HepG2 (cell line): ENCODE measurements around the gene PPFIA3. TPM values are rescaled to one million over a fixed set of nuclear protein-coding genes. Genes with fewer than 3 reads are reported as not detected.

Experiments used
- ATAD3A ChIP-seq: sonication (generic); formaldehyde crosslinking; IDR thresholded peaks from 2 replicates; pipeline ENCODE4 v1.4.0; 2020; ENCODE audit warnings: missing genetic modification reagents
- EHMT2 ChIP-seq: fragments of 200-600 bp; sonication (generic); IDR thresholded peaks from 2 replicates; pipeline ENCODE4 v1.7.0; 2017; ENCODE audit warnings: antibody characterized with exemption, low read depth, low read length, borderline replicate concordance
- ERF ChIP-seq: IDR thresholded peaks from 2 replicates; pipeline ENCODE4 v1.6.1; 2018; ENCODE audit warnings: missing biosample characterization, missing genetic modification reagents
- HOXA7 ChIP-seq: sonication (generic); formaldehyde crosslinking; IDR thresholded peaks from 2 replicates; pipeline ENCODE4 v1.8.1; 2022; ENCODE audit warnings: mild to moderate bottlenecking, missing genetic modification reagents, moderate library complexity
- MIER2 ChIP-seq: IDR thresholded peaks from 2 replicates; pipeline ENCODE4 v1.6.1; 2016; ENCODE audit warnings: missing biosample characterization, missing genetic modification reagents
- RELA ChIP-seq: sonication (generic); formaldehyde crosslinking; IDR thresholded peaks from 2 replicates; pipeline ENCODE4 v1.4.0; 2020; ENCODE audit warnings: missing genetic modification reagents
- RFXAP ChIP-seq: sonication (generic); formaldehyde crosslinking; IDR thresholded peaks from 2 replicates; pipeline ENCODE4 v1.4.0; 2020; ENCODE audit warnings: missing genetic modification reagents, borderline replicate concordance
- SATB2 ChIP-seq: sonication (generic); formaldehyde crosslinking; IDR thresholded peaks from 2 replicates; pipeline ENCODE4 v1.5.0; 2020; ENCODE audit warnings: missing genetic modification reagents
- ZC3H4 ChIP-seq: sonication (generic); formaldehyde crosslinking; IDR thresholded peaks from 2 replicates; pipeline ENCODE4 v1.4.0; 2020; ENCODE audit warnings: missing genetic modification reagents, borderline replicate concordance
- ZFP37 ChIP-seq: sonication (generic); formaldehyde crosslinking; IDR thresholded peaks from 2 replicates; pipeline ENCODE4 v1.4.0; 2020; ENCODE audit warnings: missing genetic modification reagents, borderline replicate concordance
- ZNF337 ChIP-seq: sonication (generic); formaldehyde crosslinking; IDR thresholded peaks from 2 replicates; pipeline ENCODE4 v1.5.1; 2020; ENCODE audit warnings: missing genetic modification reagents, low read depth, mild to moderate bottlenecking, borderline replicate concordance
- ZNF414 ChIP-seq: sonication (generic); formaldehyde crosslinking; IDR thresholded peaks from 2 replicates; pipeline ENCODE4 v1.5.0; 2020; ENCODE audit warnings: missing genetic modification reagents
- ZNF549 ChIP-seq: sonication (generic); formaldehyde crosslinking; IDR thresholded peaks from 2 replicates; pipeline ENCODE4 v1.5.0; 2020; ENCODE audit warnings: missing genetic modification reagents
- ZNF652 ChIP-seq: IDR thresholded peaks from 2 replicates; pipeline ENCODE4 v1.6.1; 2016; ENCODE audit warnings: low read depth, borderline replicate concordance
- ZNF777 ChIP-seq: sonication (generic); formaldehyde crosslinking; IDR thresholded peaks from 2 replicates; pipeline ENCODE4 v1.4.0; 2020; ENCODE audit warnings: missing genetic modification reagents
- polyA plus RNA-seq, 8 experiments: library from polyadenylated mRNA; depleted of rRNA in 3 of 8; stranded (reverse) in 7 of 8; unstranded in 1 of 8; fragments of >200 nt; fragmentation: Illumina TruSeq in 4 of 8; extraction: Trizol in 4 of 8; gene quantifications; 2 replicates each; pipeline versions ENCODE4 v1.2.1 to v1.2.3, GENCODE V29; 2011 to 2016; ENCODE audit warnings: low read depth in 4 of 8, missing spikeins in 1 of 8, mixed read lengths in 1 of 8; ENCODE audit not compliant: insufficient read depth in 1 of 8
- total RNA-seq, 5 experiments: library from RNA; depleted of rRNA; stranded (reverse); fragments of >200 nt; fragmentation: Illumina TruSeq; extraction: Trizol; gene quantifications; 2 replicates each; pipeline ENCODE4 v1.2.3, GENCODE V29; 2016; ENCODE audit warnings: low read depth in 1 of 5
- TF ChIP-seq, protein P1 (sequence below): conservative IDR thresholded peaks from 2 replicates; pipeline ENCODE4 v1.6.1; 2018; ENCODE audit warnings: missing genetic modification reagents
- TF ChIP-seq, protein P2 (sequence below): sonication (generic); formaldehyde crosslinking; IDR thresholded peaks from 2 replicates; pipeline ENCODE4 v1.5.0; 2020; ENCODE audit warnings: mild to moderate bottlenecking, missing genetic modification reagents, moderate library complexity
- TF ChIP-seq, protein P3 (sequence below): sonication (generic); formaldehyde crosslinking; IDR thresholded peaks from 2 replicates; pipeline ENCODE4 v1.5.1; 2020; ENCODE audit warnings: mild to moderate bottlenecking, missing genetic modification reagents
- TF ChIP-seq, protein P4 (sequence below): sonication (generic); formaldehyde crosslinking; IDR thresholded peaks from 2 replicates; pipeline ENCODE4 v1.4.0; 2020; ENCODE audit warnings: missing genetic modification reagents, borderline replicate concordance

The PPFIA3 gene
- total and polyA plus RNA-seq, 2 of the 13 experiments (the other 11 are each of a cell fraction or from before 2014, with no cell fraction given), result 6.7 to 8.6 TPM

DNA sequence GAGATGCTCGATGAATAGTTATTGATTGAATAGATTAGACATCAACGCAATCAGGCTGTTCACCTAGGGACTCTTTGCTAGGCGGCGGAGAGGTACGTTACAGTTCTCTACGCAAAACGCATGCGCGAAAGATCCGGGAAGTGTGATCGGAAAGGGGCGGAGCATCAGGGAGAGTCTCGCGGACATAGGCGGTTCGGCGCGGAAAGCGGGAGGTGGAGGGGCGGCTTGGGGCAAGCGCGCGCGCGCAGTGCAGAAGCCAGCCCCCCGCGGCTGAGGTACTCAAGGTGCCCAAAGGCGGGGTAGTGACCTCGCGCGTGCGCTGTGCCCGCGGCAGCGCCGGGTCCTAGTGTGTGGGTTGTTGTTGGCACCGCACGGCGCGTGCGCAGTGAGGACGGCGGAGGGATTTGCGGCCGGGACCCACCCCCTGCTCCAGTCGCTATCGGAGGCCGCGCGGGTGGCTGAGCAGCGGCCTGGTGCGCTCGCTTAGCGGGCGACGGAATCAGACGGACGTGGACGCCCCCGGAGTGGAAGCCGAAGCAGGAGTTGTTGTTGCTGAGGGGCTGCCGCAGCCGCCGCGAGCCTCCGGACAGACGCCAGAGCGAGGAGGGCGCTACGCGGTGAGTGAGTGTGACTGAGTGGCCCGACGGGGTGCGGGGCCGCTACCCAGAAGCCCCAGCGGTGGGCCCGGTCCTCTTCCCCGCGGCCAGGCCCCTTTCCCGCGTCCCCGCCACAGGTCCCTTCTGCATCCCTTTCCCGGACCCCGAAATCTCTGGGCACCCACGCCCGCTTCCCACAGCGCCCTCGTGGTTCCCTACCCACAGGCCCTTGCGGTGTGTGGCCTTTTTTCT is 34.1 kb upstream of the PPFIA3 start, which contains the start of gene SNRNP70 (continued):
- TF ChIP-seq ZNF777 (CRISPR knock-in tag) (peak; percentile 60), EHMT2 (no peak), ZNF414 (CRISPR knock-in tag) (peak; percentile 83), ERF (CRISPR knock-in tag) (peak; percentile 77), ZNF652 (CRISPR knock-in tag) (0 out of 2 replicates have a peak, but pooled peaks have one; percentile 17), RELA (0 out of 2 replicates have a peak, but pooled peaks have one; percentile 76), ZC3H4 (CRISPR knock-in tag) (peak; percentile 53; the same call in 1 of the 2 replicates), RFXAP (CRISPR knock-in tag) (peak; percentile 55), MIER2 (CRISPR knock-in tag) (no peak), HOXA7 (CRISPR knock-in tag) (no peak), ATAD3A (CRISPR knock-in tag) (no peak), ZNF337 (CRISPR knock-in tag) (no peak), ZFP37 (no peak), SATB2 (CRISPR knock-in tag) (0 out of 2 replicates have a peak, but pooled peaks have one; percentile 39), ZNF549 (CRISPR knock-in tag) (peak; percentile 46; the same call in 1 of the 2 replicates)
- TF ChIP-seq, protein P1, sequence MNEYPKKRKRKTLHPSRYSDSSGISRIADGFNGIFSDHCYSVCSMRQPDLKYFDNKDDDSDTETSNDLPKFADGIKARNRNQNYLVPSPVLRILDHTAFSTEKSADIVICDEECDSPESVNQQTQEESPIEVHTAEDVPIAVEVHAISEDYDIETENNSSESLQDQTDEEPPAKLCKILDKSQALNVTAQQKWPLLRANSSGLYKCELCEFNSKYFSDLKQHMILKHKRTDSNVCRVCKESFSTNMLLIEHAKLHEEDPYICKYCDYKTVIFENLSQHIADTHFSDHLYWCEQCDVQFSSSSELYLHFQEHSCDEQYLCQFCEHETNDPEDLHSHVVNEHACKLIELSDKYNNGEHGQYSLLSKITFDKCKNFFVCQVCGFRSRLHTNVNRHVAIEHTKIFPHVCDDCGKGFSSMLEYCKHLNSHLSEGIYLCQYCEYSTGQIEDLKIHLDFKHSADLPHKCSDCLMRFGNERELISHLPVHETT (CRISPR knock-in tag), result no peak
- TF ChIP-seq, protein P2, sequence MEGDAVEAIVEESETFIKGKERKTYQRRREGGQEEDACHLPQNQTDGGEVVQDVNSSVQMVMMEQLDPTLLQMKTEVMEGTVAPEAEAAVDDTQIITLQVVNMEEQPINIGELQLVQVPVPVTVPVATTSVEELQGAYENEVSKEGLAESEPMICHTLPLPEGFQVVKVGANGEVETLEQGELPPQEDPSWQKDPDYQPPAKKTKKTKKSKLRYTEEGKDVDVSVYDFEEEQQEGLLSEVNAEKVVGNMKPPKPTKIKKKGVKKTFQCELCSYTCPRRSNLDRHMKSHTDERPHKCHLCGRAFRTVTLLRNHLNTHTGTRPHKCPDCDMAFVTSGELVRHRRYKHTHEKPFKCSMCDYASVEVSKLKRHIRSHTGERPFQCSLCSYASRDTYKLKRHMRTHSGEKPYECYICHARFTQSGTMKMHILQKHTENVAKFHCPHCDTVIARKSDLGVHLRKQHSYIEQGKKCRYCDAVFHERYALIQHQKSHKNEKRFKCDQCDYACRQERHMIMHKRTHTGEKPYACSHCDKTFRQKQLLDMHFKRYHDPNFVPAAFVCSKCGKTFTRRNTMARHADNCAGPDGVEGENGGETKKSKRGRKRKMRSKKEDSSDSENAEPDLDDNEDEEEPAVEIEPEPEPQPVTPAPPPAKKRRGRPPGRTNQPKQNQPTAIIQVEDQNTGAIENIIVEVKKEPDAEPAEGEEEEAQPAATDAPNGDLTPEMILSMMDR (CRISPR knock-in tag), result 0 out of 2 replicates have a peak, but pooled peaks have one; percentile 11
- TF ChIP-seq, protein P3, sequence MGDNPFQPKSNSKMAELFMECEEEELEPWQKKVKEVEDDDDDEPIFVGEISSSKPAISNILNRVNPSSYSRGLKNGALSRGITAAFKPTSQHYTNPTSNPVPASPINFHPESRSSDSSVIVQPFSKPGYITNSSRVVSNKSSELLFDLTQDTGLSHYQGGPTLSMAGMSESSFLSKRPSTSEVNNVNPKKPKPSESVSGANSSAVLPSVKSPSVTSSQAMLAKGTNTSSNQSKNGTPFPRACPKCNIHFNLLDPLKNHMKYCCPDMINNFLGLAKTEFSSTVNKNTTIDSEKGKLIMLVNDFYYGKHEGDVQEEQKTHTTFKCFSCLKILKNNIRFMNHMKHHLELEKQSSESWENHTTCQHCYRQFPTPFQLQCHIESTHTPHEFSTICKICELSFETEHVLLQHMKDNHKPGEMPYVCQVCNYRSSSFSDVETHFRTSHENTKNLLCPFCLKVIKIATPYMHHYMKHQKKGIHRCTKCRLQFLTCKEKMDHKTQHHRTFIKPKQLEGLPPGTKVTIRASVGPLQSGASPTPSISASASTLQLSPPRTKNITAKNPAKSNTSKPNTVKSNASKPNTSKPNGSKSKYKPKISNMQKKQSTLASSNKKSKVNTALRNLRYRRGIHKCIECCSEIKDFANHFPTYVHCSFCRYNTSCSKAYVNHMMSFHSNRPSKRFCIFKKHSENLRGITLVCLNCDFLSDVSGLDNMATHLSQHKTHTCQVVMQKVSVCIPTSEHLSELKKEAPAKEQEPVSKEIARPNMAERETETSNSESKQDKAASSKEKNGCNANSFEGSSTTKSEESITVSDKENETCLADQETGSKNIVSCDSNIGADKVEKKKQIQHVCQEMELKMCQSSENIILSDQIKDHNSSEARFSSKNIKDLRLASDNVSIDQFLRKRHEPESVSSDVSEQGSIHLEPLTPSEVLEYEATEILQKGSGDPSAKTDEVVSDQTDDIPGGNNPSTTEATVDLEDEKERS (CRISPR knock-in tag), result peak; percentile 13; the same call in 1 of the 2 replicates
- TF ChIP-seq, protein P4, sequence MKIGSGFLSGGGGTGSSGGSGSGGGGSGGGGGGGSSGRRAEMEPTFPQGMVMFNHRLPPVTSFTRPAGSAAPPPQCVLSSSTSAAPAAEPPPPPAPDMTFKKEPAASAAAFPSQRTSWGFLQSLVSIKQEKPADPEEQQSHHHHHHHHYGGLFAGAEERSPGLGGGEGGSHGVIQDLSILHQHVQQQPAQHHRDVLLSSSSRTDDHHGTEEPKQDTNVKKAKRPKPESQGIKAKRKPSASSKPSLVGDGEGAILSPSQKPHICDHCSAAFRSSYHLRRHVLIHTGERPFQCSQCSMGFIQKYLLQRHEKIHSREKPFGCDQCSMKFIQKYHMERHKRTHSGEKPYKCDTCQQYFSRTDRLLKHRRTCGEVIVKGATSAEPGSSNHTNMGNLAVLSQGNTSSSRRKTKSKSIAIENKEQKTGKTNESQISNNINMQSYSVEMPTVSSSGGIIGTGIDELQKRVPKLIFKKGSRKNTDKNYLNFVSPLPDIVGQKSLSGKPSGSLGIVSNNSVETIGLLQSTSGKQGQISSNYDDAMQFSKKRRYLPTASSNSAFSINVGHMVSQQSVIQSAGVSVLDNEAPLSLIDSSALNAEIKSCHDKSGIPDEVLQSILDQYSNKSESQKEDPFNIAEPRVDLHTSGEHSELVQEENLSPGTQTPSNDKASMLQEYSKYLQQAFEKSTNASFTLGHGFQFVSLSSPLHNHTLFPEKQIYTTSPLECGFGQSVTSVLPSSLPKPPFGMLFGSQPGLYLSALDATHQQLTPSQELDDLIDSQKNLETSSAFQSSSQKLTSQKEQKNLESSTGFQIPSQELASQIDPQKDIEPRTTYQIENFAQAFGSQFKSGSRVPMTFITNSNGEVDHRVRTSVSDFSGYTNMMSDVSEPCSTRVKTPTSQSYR (CRISPR knock-in tag), result peak; percentile 59
